Mucosa of gallbladder (tissue), 1 donor: ENCODE results near the gene FBXO11. TPM values are rescaled to one million over a fixed set of nuclear protein-coding genes. Genes with fewer than 3 reads are reported as not detected.
"Not testable (repeated sequence)": the region's sequence is repeated elsewhere in the genome, so short reads cannot be mapped to it uniquely, and the experiment has no call there.

ENCODE experiments used
- DNase-seq: peaks from one replicate; pipeline ENCODE4 v3.0.0-alpha.2; 2020; ENCODE audit warnings: low spot score
- total RNA-seq: library from RNA; stranded (reverse); gene quantifications from one replicate; pipeline ENCODE4 v1.2.1, GENCODE V29; 2021
- donor health status: DM: no; HTN: no; CAD: no.

The FBXO11 gene
- total RNA-seq, 1 donor from 2014 or later = 58.2 TPM

DNA sequence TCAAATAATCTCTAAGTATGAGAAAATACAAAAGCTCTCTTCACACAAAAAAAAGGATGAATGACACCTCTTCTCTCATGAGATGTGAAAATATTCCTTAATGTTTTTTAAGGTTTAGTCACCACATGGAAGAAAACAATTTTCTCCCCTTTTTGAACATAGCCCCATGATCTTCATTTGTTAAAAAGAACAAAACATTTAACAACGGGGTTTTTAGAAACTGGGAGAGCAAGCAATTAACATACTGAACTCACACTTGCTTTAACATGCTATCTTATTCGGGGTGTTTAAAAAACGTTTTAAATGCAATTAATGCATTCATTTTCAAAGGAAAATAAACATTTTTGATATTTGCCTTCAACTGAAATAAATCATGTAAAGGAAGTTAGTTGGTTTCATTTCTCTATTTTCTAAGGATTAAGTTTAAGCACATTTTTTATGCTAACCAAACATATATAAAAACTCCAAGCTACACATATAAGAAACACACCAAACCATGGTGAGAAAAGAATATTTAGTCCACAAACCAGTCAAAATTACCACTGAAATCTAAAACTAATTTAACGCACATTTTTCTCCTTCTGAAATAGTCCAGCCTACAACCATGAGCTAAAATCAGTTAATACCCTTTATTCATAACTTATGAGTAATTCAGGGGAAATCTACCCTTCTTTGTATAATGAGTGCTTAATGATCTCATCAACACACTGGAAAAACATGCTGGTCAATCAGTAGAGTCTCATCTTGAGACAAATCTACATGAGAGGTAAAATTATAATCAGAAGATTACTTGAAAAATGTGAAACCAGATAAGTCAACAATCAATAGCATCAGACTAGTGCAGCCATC, 8.2 kb downstream of the FBXO11 start:
- no peak for DNase-seq

DNA sequence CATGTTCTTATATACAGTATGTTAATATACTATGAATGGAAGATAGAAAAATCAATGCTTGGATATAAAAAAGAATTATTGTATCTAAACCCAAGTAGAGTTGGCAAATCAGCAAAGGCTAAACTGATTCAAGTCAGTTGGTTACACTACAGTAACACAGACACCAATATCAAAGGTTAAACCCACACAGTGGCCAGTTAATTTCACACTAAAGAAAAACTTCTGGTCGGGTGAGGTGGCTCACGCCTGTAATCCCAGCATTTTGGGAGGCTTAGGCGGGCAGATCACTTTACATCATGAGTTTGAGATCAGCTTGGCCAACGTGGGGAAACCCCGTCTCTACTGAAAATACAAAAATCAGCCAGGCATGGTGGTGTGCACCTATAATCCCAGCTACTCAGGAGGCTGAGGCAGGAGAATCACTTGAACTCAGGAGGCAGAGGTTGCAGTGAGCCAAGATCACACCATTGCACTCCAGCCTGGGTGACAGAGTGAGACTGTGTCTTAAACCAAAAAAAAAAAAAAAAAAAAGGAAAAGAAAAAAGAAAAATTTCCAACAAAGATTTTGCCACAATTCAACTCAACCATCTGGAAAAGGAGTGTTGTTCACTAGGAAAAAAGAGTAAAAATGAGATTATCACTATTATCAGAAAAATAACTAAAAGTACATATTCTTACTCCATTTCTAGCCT, 9.0 kb downstream of the FBXO11 start:
- not testable (repeated sequence) for DNase-seq

DNA sequence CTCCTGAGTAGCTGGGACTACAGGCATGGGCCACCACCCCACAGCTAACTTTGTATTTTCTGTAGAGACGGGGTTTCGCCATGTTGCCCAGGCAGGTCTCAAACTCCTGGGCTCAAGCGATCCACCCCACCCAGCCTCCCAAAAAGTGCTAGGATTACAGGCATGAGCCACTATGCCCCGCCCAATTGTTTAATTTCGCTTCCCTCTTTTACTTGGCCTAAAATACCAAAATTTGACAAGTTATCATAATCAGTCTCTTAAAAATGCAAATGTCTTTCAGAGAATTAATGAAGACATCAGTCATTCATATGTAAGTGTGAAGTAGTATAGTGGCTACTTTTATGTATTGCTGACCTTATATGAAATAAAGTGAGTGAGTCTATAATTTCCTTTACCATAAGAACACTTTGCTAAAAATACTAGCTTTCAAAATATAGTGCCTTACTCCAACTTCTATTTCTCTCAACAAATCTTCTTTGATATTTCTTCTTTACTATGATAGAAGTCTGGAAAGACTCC, 9.8 kb downstream of the FBXO11 start:
- no peak for DNase-seq

DNA sequence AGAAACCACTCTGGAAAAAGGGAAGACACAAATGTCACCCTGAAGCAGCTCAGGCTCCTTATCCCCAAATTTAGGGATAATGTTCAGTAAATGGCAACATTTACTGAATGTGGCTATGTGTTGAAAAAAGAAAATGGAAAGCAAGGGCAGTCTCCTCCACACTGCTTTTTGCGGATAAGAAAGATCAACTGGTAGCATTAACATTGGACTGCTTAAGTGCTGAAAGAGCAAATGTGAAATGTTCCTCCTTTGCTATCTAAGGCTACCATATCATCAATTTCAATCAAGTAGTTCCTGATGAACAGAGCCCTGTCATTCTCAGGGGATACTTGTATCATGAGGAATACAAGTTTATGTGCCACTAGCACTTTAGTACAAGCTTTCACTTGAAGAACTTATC, 12.5 kb downstream of the FBXO11 start:
- DNase-seq = no peak

DNA sequence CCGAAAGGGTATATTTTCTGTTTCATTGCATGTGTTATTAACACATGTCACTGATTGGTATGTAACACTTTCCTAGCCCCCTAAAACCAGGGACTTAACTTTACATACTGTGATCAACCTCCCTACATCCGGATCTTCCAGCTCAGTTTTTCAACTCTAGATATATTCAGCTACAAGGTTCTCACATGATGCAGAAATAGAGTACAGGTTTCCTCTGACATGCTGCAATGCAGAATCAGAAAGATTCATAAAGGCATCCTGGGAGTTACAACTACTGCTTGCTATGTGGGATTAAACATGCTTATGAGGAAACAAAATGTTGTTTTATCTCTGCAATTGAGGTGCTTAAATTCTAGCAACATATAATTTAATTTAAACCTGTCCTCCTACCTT, 14.0 kb downstream of the FBXO11 start:
- no peak for DNase-seq

DNA sequence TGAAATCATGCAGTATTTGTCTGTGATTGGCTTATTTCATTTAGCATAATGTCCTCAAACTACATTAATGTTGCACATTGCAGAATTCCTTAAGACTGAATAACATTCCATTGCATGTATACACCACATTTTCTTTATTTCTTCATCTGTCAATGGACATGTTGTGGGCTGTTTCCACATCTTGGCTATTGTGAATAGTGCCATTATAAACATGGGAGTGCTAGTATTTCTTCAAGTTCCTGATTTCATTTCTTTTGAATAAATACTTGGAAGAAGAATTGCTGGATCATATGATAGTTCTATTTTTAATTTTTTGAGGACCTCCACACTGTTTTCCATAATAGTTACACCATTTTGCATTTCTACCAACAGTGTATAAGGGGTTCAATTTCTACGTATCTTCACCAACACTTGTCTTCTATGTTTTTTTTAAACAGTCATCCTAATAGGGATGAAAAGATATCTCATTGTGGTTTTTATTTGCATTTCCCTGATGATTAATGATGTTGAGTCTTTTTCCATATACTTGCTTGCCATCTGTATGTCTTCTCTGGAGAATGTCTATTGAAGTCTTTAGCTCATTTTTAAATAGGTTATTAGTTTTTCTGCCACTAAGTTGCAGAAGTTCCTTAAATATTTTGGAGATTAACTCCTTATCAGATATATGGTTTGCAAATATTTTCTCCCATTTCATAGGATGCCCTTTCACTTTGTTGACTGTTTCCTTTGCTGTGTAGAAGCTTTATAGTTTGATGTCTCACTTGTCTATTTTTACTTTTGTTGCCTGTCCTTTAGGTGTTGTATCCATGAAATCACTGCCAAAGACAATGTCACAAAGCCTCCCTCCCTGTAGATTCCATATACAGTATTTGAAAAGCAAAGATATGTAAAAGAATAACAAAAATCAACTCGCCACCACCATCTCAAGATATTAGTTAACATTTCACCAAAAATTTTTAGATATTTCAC, 14.6 kb downstream of the FBXO11 start:
- DNase-seq = no peak

DNA sequence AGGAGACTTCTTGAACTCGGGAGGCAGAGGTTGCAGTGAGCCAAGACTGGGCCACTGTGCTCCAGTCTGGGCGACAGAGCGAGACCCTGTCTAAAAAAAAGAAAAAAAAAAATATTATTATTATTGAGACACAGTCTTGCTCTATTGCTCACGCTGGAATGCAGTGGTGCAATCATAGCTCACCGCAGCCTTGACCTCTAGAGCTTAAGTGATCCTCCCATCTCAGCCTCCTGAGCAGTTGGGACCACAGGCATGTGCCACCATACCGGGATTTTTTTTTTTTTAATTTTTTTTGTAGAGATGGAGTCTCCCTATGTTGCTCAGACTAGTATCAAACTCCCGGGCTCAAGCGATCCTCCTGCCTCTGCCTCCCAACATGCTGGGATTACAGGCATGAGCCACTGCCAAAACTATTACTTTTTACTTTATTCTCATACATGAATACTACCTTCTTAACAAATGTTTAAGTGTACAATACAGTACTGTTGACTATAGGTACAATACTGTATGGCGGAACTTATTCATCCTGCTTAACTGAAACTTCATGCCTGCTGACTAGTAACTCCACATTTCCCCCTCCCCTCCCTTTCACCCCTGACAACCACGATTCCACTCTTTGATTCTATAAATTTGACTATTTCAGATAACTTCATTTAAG, 15.5 kb downstream of the FBXO11 start:
- DNase-seq = no peak

DNA sequence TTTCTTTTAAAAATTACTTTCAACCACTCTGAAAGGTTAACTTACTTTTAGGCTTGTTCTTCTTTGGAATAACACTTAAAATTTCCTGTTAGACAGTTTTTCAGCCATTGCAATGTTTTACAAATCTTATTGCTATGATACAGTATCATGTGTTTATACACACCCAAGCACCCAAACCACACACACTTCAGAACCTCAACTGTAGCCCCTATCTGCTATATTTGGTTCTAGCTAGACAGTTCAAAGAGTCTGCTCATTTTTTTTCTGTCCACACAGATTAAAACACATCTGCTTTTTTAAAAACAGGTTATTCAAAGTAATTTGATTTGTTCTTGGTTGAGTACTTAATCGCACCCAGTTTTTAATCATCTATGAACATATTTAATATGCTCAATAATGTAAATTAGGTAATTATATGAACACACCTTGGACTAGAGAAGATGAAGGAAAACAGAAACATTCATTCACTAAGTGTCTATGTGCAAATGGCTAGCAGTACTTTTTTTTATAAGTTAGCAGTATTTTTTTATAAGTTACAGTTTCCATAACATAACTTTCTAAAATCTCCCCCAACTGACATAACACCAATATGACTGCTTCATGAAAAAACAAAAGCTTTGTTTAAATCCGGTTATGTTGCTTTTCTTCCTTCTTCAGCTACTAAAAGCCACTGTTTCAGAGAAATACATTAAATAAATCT, 17.6 kb downstream of the FBXO11 start:
- no peak for DNase-seq

DNA sequence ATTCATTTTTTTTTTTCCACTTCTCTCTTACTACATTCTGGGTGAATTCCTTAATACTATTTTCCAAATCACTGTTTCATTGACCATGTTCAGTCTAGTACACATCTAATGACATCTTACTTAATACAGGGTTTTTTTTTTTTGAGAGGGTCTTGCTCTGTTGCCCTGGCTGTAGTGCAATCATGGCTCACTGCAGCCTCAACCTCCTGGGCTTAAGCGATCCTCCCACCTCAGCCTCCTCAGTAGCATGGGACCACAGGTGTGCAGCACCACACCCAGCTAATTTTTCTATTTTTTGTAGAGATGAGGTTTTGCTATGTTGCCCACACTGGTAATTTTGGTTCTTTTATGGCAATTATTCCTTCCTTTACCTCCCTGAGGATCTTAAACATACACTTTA, 29.4 kb downstream of the FBXO11 start:
- DNase-seq = no peak

DNA sequence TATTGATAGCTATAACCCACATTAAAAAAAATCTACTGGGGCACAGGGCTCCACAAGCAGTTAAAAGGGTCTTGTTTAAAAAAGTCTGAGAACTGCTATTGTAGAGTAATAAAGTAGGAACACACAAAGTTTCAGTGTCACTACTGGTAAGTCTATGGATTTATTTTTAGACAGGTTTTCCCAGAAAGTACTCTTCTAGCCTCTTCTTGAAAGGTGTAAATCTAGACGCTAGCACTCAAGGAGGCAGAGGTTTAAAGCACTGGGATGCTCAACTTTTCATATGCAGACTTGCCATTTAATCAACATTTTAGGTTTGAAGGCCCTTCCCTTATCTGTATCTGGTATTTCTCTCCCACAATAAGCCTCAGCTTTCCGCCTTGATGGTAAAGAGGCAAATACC, 33.4 kb downstream of the FBXO11 start:
- DNase-seq = no peak

DNA sequence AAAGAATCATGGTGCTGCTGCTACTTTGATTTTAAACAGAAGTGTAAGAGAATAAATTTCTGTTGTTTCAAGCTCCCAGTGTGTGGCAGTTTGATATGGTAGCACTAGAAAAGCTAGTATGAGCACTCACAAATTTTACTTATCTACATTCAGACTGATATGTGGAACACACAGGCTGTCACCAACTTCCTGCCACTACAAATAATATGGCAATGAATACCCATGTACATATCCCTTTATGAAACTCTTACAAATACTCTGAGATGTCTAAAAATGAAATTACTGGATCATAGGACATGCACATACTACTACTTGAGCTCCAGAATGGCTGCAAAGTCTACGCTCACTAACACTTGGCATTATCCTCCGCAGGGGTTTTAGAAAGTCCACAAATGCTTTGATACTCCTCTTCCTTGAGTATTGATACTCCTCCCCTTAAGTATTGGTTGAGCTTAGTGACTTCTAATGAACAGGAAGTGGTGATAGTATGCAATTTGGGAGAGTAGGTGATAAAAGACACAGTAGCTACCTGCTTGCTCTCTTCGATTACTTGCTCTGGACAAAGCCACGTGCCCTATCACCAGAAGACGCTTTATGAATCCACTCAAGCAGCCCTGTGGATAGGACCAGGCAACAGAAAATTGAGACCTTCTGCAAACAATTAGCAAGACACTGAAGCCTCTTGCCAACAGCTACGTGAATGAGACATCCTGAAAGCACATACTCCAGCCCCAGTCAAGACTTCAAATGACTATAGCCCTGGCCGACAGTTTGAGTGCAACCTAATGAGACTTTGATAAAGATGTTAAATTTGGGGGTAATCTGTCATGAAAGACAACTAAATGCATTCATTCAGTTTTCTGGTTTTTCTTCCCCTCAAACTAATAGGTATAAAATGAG, 35.4 kb downstream of the FBXO11 start:
- no peak for DNase-seq

DNA sequence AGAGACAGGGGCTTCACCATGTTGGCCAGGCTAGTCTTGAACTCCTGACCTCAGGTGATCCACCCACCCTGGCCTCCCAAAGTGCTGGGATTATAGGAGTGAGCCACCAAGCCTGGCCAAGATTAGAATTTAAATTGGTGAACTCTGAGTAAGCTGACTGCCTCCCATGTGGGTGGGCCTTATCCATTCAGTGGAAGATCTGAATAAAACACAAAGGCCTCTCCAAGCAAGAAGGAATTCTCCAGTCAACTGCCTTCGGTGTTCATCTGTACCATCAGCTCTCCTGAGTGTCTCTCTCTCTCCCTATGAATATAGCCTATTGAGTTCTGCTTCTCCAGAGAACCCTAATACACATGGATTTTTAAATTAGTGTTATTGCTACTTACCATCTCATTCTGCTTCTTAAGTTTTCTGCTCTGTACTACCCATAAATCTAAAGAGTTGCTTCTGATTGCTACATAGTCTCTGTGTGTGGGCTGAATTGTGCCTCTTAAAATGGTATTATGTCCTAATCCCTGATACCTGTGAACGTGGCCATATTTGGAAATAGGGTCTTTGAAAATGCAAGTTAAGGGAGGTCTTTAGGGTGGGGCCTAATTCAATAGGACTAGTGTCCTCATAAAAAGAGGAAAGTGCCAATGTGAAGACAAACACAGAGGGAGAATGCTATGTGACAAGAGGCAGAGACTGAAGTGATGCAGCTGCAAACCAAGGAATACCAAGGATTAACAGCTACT, 36.3 kb downstream of the FBXO11 start:
- no peak for DNase-seq

DNA sequence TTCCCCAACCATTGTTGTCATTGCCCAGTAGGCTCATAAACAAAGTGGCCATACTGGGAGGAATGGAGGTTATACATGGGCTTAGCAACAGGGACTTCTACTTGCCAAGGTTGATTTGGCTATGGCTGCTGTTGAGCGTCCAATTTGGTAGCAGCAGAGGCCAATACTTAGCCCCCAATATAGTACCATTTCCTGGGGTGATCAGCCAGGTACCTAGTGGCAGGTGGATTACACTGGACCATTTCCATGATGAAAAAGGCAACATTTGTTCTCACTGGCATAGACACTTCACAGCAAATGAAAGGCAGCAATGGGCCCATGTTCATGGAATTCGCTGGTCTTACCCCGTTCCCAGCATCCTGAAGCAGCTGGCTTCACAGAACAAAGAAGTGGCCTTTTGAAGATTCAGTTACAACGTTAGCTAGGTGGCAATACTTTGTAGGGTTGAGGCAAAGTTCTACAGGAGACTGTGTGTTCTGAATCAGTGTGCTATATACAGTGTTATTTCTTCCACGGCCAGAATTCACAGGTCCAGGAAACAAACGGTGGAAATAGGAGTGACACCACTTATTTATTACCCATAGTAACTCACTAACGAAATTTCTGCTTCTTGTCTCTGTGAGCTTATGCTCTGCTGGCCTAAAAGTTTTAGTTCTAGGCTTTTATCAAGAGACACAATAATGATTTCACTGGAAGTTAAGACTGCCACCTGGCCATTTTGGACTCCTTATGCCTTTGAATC, 37.5 kb downstream of the FBXO11 start:
- no peak for DNase-seq

DNA sequence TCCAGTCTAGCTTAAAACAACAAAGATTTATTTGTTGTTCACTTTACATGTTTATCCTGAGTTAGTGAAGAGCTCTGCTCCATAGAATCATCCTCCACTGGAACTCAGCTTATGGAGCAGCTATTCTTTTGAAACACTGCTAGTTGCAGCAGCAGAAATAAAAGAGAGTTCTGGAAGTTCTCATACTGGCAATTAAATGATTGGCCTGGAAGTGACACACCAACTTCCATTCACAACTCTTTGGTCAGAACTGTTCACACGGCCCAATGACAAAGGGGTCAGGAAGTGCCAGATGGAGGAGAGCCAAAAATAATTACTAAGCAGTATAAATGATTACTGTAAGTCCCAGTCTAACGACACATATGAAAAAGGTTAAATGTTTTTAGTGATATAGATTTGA, 39.1 kb downstream of the FBXO11 start:
- DNase-seq = peak; percentile 54

DNA sequence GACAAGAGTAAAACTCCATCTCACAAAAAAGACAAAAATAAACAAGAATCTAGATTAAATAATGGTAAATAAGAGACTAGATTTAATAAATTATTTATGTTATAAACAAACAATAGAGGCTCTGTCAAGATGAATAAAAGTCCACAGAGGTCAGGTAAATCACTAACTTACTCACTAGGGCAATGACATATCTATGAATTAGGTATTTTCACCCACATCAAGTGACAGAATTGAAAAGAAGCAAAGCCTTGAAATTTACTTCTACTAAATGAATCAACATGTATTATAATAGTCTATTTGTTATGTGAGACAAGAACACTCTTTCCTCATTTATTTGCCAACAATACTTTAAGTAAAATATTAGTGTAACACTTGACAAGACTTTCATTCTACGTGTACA, 41.7 kb downstream of the FBXO11 start:
- no peak for DNase-seq

DNA sequence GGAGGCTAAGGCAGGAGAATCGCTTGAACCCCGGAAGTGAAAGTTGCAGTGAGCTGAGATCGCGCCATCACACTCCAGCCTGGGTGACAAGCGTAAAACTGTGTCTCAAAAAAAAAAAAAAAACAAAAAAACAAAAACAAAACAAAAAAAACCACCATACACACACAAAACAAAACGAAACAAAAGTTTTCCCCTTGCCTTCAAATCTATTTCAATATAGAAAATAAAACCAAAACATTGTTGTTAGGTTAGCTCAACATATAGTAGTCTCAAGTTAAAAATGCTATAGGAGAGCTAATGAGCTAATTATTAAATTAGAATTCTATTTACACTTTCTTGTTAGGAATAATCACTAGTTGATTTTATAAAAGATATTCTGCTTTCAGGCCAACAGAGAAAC, 43.3 kb downstream of the FBXO11 start:
- no peak for DNase-seq

DNA sequence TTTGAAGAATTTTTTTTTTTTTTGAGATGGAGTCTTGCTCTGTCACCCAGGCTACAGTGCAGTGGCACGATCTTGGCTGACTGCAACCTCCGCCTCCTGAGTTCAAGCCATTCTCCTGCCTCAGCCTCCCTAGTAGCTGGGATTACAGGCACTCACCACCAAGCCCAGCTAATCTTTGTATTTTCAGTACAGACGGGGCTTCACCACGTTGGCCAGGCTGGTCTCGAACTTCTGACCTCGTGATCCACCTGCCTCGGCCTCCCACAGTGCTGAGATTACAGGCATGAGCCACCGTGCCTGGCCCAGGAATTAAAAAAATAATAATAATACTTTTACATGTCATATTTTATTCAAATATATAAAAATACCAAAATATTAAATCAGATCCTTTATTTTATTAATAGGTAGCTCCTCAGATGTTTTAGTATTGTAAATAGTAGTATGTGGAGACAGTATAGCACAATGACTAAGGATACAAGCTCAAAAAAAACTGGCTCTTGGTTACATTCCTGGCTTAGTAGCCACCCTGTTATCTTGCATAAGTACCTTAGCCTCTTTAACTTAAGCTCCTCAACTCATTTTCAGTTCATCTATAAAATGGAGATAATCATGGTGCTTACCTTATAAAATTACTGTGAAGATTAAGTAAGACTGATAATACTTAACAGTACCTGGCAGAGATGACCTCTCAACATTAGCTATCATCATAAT, 53.1 kb downstream of the FBXO11 start:
- DNase-seq = not testable (repeated sequence)

DNA sequence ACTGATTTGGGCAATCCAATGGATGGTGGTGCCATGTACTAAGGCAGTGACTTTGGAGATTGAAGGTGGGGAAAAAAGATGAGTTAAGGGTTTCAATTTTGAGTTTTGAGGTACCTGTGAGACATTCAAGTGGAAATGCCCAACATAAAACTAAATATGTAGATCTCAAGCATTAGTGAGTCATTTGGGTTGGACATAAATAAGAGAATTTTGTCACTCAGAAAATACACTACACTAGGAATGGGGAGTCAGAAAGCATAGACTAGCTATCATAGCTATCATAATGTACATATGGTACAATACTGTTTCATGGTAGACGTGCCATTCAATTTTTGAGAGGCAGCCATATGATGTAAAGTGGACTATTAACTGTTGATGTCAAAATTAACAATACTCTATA, 56.1 kb downstream of the FBXO11 start:
- DNase-seq = no peak
